Thoracic aorta (tissue), 2 donors: ENCODE data around the gene EGF. TPM values are rescaled to one million over a fixed set of nuclear protein-coding genes. Genes with fewer than 3 reads are reported as not detected.
"Not testable (repeated sequence)": the region's sequence is repeated elsewhere in the genome, so short reads cannot be mapped to it uniquely, and the experiment has no call there.

ENCODE experiments used
- ATAC-seq: fragments of 150-250 bp; one replicate; pipeline ENCODE4 v1.8.0; 2017; ENCODE audit warnings: low read depth; ENCODE audit not compliant: insufficient number of reproducible peaks, low FRiP score
- DNase-seq: peaks from one replicate; pipeline ENCODE4 v3.0.0-alpha.2; 2020; ENCODE audit warnings: low spot score
- H3K27ac ChIP-seq, 2 donors: fragments of 200-600 bp; sonication (generic); 1 replicate in 1 of 2; 2 replicates in 1 of 2; pipeline ENCODE4 v1.5.1; 2016; ENCODE audit warnings: mild to moderate bottlenecking in 2 of 2, moderate library complexity in 2 of 2
- H3K27me3 ChIP-seq: fragments of 200-600 bp; sonication (generic); replicated peaks from 2 replicates; pipeline ENCODE4 v1.6.0; 2016; ENCODE audit warnings: mild to moderate bottlenecking; ENCODE audit not compliant: insufficient read depth
- H3K36me3 ChIP-seq: fragments of 200-600 bp; sonication (generic); one replicate; pipeline ENCODE4 v1.5.1; 2016
- H3K4me1 ChIP-seq, 2 donors: fragments of 200-600 bp; sonication (generic); 1 replicate in 1 of 2; 2 replicates in 1 of 2; pipeline versions ENCODE4 v1.5.1 to v1.6.0; 2016; ENCODE audit warnings: low read depth in 2 of 2, mild to moderate bottlenecking in 1 of 2; ENCODE audit not compliant: control insufficient read depth in 1 of 2
- H3K4me3 ChIP-seq: fragments of 200-600 bp; sonication (generic); 2 replicates; pipeline ENCODE4 v1.5.1; 2016; ENCODE audit warnings: mild to moderate bottlenecking
- H3K9me3 ChIP-seq: fragments of 200-600 bp; sonication (generic); 2 replicates; pipeline ENCODE4 v1.5.1; 2016
- CTCF ChIP-seq: fragments of 200-600 bp; sonication (generic); IDR thresholded peaks from one replicate; pipeline ENCODE4 v1.5.1; 2019; ENCODE audit warnings: antibody characterized with exemption
- total RNA-seq, 2 donors: library from RNA; depleted of rRNA; stranded (reverse); fragments of >200 nt; gene quantifications; one replicate each; pipeline versions ENCODE4 v1.1.0 to v1.2.3, GENCODE V29; 2016

Gene EGF
- total RNA-seq, 2 donors from 2014 or later, result not detected

GRCh38 chr4:109928327-109929045, 15.8 kb downstream of the EGF start:
- H3K27ac ChIP-seq, result no peak overlapping the region
- H3K27me3 ChIP-seq, result no peaks in the 10 kb centered on the region
- no peaks in the 10 kb centered on the region for H3K4me1 ChIP-seq
- no peaks in the 10 kb centered on the region for H3K9me3 ChIP-seq
- ATAC-seq, result no peak
- TF ChIP-seq CTCF, result no peak
- H3K36me3 ChIP-seq, result no peaks in the 10 kb centered on the region
- no peak overlapping the region for H3K4me3 ChIP-seq
- DNase-seq, result no peak

- Histone ChIP-seq H3K4me1 (no peaks in the 10 kb centered on the region), H3K36me3 (no peaks in the 10 kb centered on the region), H3K9me3 (no peaks in the 10 kb centered on the region), H3K4me3 (no peak overlapping the region), H3K27me3 (no peaks in the 10 kb centered on the region), H3K27ac (no peak overlapping the region)
- no peak for TF ChIP-seq CTCF
- no peak for DNase-seq
- no peak for ATAC-seq
These were observed 17.8 kb downstream of the EGF start for GRCh38 chr4:109930464-109930863.

GRCh38 chr4:109930872-109931271, 18.2 kb downstream of the EGF start:
- Histone ChIP-seq H3K36me3 (no peaks in the 10 kb centered on the region), H3K27me3 (no peaks in the 10 kb centered on the region), H3K27ac (no peak overlapping the region), H3K4me1 (no peaks in the 10 kb centered on the region), H3K4me3 (no peak overlapping the region), H3K9me3 (no peaks in the 10 kb centered on the region)
- ATAC-seq (no peak), DNase-seq (no peak)
- TF ChIP-seq CTCF, result no peak

GRCh38 chr4:109931318-109931717, 18.6 kb downstream of the EGF start:
- DNase-seq (no peak), ATAC-seq (no peak)
- Histone ChIP-seq H3K4me1 (no peaks in the 10 kb centered on the region), H3K9me3 (no peaks in the 10 kb centered on the region), H3K36me3 (no peaks in the 10 kb centered on the region), H3K27ac (no peak overlapping the region), H3K4me3 (no peak overlapping the region), H3K27me3 (no peaks in the 10 kb centered on the region)
- no peak for TF ChIP-seq CTCF

- DNase-seq, H3K4me1 ChIP-seq, H3K4me3 ChIP-seq, H3K27me3 ChIP-seq, H3K27ac ChIP-seq, H3K9me3 ChIP-seq, H3K36me3 ChIP-seq, ATAC-seq: not testable (repeated sequence)
These were observed 24.7 kb downstream of the EGF start for GRCh38 chr4:109937352-109937751.

GRCh38 chr4:109939190-109939589, 26.5 kb downstream of the EGF start:
- Histone ChIP-seq H3K4me3 (no peak overlapping the region), H3K27ac (no peak overlapping the region), H3K4me1 (no peaks in the 10 kb centered on the region), H3K9me3 (no peaks in the 10 kb centered on the region), H3K36me3 (no peaks in the 10 kb centered on the region), H3K27me3 (no peaks in the 10 kb centered on the region)
- no peak for TF ChIP-seq CTCF
- no peak for DNase-seq
- ATAC-seq, result no peak
